Breast epithelium (tissue), 3 donors: Measurements from ENCODE around the gene TM9SF4.

Experiments
- CTCF ChIP-seq, 3 donors: fragments of 450-650 bp; IDR thresholded peaks; one replicate each; pipeline ENCODE4 v1.5.1; 2016 to 2017; ENCODE audit warnings: antibody characterized with exemption in 3 of 3, mild to moderate bottlenecking in 3 of 3, moderate library complexity in 3 of 3
- POLR2A ChIP-seq: fragments of 450-650 bp; IDR thresholded peaks from one replicate; pipeline ENCODE4 v1.6.1; 2016; ENCODE audit warnings: antibody characterized with exemption, mild to moderate bottlenecking, moderate library complexity
- POLR2AphosphoS5 ChIP-seq, 3 donors: sonication (generic); formaldehyde crosslinking; IDR thresholded peaks; one replicate each; pipeline ENCODE4 v1.6.1; 2017; ENCODE audit warnings: antibody characterized with exemption in 3 of 3

GRCh38 chr20:32168184-32168910 lies 58.8 kb downstream of the TM9SF4 start:
- no peak for TF ChIP-seq POLR2AphosphoS5 (IDR thresholded peaks at IDR 0.05)
- no peak for TF ChIP-seq CTCF (IDR thresholded peaks at IDR 0.05)
- TF ChIP-seq POLR2A: no peak
